SK-N-DZ (cell line): ENCODE data around the gene DOK6.

Experiments used
- DNase-seq: peaks from one replicate; pipeline ENCODE4 v3.0.0-alpha.2; 2015; ENCODE audit warnings: low spot score

DOK6 gene

GRCh38 chr18:69898241-69898861 lies 497.7 kb downstream of the DOK6 start:
- no peak for DNase-seq
